Osteocyte (in vitro differentiated cells): ENCODE results near the gene SFXN1. TPM values are rescaled to one million over a fixed set of nuclear protein-coding genes. Genes with fewer than 3 reads are reported as not detected.

Experiments used
- DNase-seq: peaks from one replicate; pipeline ENCODE4 v3.0.0; 2021; ENCODE audit warnings: mixed read lengths; ENCODE audit not compliant: unreplicated experiment; ENCODE audit errors: extremely low spot score
- H3K27ac Mint-ChIP-seq: one replicate; pipeline ENCODE4 v1.8.0; 2021; ENCODE audit warnings: mild to moderate bottlenecking, mixed read lengths; ENCODE audit not compliant: unreplicated experiment
- H3K27me3 Mint-ChIP-seq: one replicate; pipeline ENCODE4 v1.8.0; 2021; ENCODE audit warnings: mixed read lengths; ENCODE audit not compliant: unreplicated experiment
- H3K36me3 Mint-ChIP-seq: one replicate; pipeline ENCODE4 v1.8.0; 2021; ENCODE audit warnings: mixed read lengths; ENCODE audit not compliant: unreplicated experiment
- H3K4me1 Mint-ChIP-seq: one replicate; pipeline ENCODE4 v1.8.0; 2021; ENCODE audit warnings: mixed read lengths; ENCODE audit not compliant: unreplicated experiment
- H3K4me3 Mint-ChIP-seq: one replicate; pipeline ENCODE4 v1.8.0; 2021; ENCODE audit warnings: mild to moderate bottlenecking, moderate library complexity, mixed read lengths; ENCODE audit not compliant: unreplicated experiment
- H3K9me3 Mint-ChIP-seq: one replicate; pipeline ENCODE4 v1.8.0; 2021; ENCODE audit warnings: mixed read lengths; ENCODE audit not compliant: unreplicated experiment
- total RNA-seq: library from RNA; stranded (reverse); gene quantifications from 2 replicates; pipeline ENCODE4 v1.2.1, GENCODE V29; 2021
- TF ChIP-seq, protein P1 (sequence below): fragments of 200-600 bp; sonication (generic); IDR thresholded peaks from 2 replicates; pipeline ENCODE4 v1.5.0; 2021; ENCODE audit warnings: antibody characterized with exemption, mild to moderate bottlenecking, moderate library complexity

The SFXN1 gene
- total RNA-seq, 1 donor from 2014 or later = 44.6 TPM

- no peaks in the 10 kb centered on the region for H3K27me3 Mint-ChIP-seq
- no peak overlapping the region for H3K4me3 Mint-ChIP-seq
- TF ChIP-seq, protein P1, sequence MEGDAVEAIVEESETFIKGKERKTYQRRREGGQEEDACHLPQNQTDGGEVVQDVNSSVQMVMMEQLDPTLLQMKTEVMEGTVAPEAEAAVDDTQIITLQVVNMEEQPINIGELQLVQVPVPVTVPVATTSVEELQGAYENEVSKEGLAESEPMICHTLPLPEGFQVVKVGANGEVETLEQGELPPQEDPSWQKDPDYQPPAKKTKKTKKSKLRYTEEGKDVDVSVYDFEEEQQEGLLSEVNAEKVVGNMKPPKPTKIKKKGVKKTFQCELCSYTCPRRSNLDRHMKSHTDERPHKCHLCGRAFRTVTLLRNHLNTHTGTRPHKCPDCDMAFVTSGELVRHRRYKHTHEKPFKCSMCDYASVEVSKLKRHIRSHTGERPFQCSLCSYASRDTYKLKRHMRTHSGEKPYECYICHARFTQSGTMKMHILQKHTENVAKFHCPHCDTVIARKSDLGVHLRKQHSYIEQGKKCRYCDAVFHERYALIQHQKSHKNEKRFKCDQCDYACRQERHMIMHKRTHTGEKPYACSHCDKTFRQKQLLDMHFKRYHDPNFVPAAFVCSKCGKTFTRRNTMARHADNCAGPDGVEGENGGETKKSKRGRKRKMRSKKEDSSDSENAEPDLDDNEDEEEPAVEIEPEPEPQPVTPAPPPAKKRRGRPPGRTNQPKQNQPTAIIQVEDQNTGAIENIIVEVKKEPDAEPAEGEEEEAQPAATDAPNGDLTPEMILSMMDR = no peak
- peaks cover 59% of the 10 kb centered on the region for H3K36me3 Mint-ChIP-seq
- H3K4me1 Mint-ChIP-seq = no peaks in the 10 kb centered on the region
- H3K9me3 Mint-ChIP-seq = peaks cover 8% of the 10 kb centered on the region
- no peak overlapping the region for H3K27ac Mint-ChIP-seq
- DNase-seq = no peak
Observed at GRCh38 chr5:175519006-175519405, 40.6 kb downstream of the SFXN1 start.

- H3K27ac Mint-ChIP-seq = no peak overlapping the region
- H3K27me3 Mint-ChIP-seq = no peaks in the 10 kb centered on the region
- DNase-seq = no peak
- peaks cover 8% of the 10 kb centered on the region for H3K9me3 Mint-ChIP-seq
- TF ChIP-seq, protein P1 = no peak
- no peak overlapping the region for H3K4me3 Mint-ChIP-seq
- no peaks in the 10 kb centered on the region for H3K4me1 Mint-ChIP-seq
- H3K36me3 Mint-ChIP-seq = peaks cover 60% of the 10 kb centered on the region
Observed at GRCh38 chr5:175520321-175520720, 42.0 kb downstream of the SFXN1 start.

DNA sequence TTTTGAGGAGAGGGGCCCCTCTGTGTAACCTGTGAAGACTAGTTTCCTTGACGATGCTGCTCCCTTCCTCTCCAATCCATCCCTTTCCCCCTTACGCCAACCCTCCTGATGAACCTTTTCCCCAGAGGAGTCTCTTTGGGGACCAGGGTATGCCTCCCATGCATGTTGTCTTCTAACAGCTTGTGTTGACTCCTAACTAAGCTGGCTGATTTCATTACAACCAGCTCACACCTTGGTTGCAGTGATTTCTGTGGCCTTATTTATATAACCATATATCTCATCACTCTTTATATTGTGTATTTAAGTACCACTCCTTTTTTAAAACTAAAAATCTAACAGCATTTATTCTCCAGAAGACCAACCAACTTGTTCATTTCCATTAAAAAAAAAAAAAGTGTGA, 42.5 kb downstream of the SFXN1 start:
- Mint-ChIP-seq H3K36me3 (peaks cover 58% of the 10 kb centered on the region), H3K4me3 (no peak overlapping the region), H3K27me3 (no peaks in the 10 kb centered on the region)

DNA sequence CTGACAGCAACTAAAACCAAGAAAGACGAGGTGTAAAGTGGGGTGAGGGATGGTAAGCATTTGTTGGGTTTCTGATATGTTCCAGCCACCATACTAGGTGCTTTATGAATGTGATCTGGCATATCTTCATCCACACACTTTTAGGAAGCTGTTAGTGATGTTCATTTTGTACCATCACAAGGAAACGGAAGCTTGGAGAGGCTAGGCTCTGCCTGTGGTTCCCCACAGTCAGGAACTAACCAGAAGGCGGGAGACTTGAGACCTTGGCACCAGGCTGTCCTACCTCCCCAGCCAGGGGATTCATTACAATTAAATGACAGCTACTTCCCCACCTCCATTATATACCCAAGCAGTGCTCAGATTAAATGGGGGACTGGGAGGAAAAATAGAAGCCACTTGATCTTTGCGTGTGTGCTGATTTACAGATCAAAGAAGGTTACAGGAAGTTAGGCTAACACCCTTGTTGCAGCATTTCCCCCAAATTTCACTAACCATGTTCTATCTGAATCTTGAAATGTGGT, 43.0 kb downstream of the SFXN1 start:
- Mint-ChIP-seq H3K9me3 (peaks cover 8% of the 10 kb centered on the region), H3K4me1 (no peaks in the 10 kb centered on the region), H3K36me3 (peaks cover 60% of the 10 kb centered on the region), H3K4me3 (no peak overlapping the region), H3K27ac (no peak overlapping the region), H3K27me3 (no peaks in the 10 kb centered on the region)
- TF ChIP-seq, protein P1 = no peak
- no peak for DNase-seq

More for the DNA sequence above, 42.5 kb downstream of the SFXN1 start:
- TF ChIP-seq, protein P1 = no peak
- no peak for DNase-seq
- H3K9me3 Mint-ChIP-seq = peaks cover 8% of the 10 kb centered on the region
- H3K27ac Mint-ChIP-seq = no peak overlapping the region
- no peaks in the 10 kb centered on the region for H3K4me1 Mint-ChIP-seq

DNA sequence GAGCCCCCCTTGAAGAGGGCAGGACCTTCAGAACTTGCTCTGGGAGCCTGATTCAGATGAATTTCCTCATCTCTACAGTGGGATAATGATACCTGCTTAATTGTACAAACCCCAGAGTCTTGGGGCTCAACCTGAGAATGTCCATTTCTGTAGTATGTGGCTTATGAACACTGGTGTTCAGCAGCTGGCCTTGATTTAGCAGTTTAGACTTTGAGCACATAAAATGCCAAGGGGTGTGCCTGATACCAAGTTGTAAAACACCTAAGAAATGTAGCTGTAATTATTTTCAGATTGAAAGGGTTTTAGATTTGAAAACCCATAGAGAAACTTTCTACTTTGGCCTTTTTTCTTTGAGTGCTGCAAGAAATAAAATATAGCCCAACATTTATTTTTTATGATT, 44.9 kb downstream of the SFXN1 start:
- Mint-ChIP-seq H3K9me3 (peaks cover 4% of the 10 kb centered on the region), H3K27me3 (no peaks in the 10 kb centered on the region), H3K4me3 (no peak overlapping the region), H3K4me1 (no peaks in the 10 kb centered on the region), H3K36me3 (peaks cover 51% of the 10 kb centered on the region), H3K27ac (no peak overlapping the region)
- TF ChIP-seq, protein P1 = no peak
- no peak for DNase-seq
